ENCODE measurements around the gene HOOK2.

HOOK2 gene

DNA sequence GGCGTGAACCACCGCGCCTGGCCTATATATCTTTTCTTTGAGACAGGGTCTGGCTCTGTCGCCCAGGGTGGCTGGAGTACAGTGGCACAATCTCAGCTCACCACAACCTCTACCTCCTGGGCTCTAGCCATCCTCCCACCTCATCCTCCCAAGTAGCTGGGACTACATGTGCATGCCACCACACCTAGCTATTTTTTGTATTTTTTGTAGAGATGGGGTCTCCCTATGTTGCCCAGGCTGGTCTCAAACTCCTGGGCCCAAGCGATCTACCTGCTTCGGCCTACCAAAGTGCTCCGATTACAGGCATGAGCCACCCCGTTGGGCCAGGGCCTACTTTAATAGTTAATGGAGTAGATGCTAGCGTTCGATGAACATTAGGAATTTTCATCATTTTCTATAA, 55.1 kb downstream of the HOOK2 start:
- TF ChIP-seq BCL11A (tag by site-specific recombination; IDR thresholded peaks at IDR 0.05; ENCODE audit: low read depth) (no peak), SP2 (tag by site-specific recombination; IDR thresholded peaks at IDR 0.05) (no peak), SCRT2 (tag by site-specific recombination; IDR thresholded peaks at IDR 0.05) (no peak), ZNF121 (tag by site-specific recombination; IDR thresholded peaks at IDR 0.05) (peak; percentile 92), ZNF521 (tag by site-specific recombination; IDR thresholded peaks at IDR 0.05) (no peak), SP3 (tag by site-specific recombination; IDR thresholded peaks at IDR 0.05) (no peak), ZNF24 (tag by site-specific recombination; IDR thresholded peaks at IDR 0.05) (no peak)
- TF ChIP-seq, protein P1, sequence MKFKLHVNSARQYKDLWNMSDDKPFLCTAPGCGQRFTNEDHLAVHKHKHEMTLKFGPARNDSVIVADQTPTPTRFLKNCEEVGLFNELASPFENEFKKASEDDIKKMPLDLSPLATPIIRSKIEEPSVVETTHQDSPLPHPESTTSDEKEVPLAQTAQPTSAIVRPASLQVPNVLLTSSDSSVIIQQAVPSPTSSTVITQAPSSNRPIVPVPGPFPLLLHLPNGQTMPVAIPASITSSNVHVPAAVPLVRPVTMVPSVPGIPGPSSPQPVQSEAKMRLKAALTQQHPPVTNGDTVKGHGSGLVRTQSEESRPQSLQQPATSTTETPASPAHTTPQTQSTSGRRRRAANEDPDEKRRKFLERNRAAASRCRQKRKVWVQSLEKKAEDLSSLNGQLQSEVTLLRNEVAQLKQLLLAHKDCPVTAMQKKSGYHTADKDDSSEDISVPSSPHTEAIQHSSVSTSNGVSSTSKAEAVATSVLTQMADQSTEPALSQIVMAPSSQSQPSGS (tag by site-specific recombination; IDR thresholded peaks at IDR 0.05; ENCODE audit: low read depth) = no peak
- Histone ChIP-seq H3K9me3 (ENCODE audit: control insufficient read depth, insufficient read depth, low read depth, low read length) (no peaks in the 10 kb centered on the region), H3K4me1 (ENCODE audit: control insufficient read depth, insufficient read depth, low read length) (no peaks in the 10 kb centered on the region), H3K36me3 (ENCODE audit: control insufficient read depth in 2 of 2, insufficient read depth in 1 of 2, low read length in 2 of 2) (peaks cover 28 to 53% of the 10 kb centered on the region in 2 experiments), H3K4me3 (ENCODE audit: low read depth, low read length) (peak overlapping the region; percentile 79), H3K27ac (ENCODE audit: extremely low read depth, low read depth, low read length) (peak overlapping the region; percentile 97)
- ChIA-PET POLR2A (interaction anchor here (0.5 to 5.1 kb wide), 2 partner anchors 11 to 15 kb away, joined by 5 to 89 read pairs; partner anchors contain the start of genes GET3 and TRIR), CTCF (interaction anchor here (0.6 to 1.4 kb wide), 8 partner anchors 28 to 78 kb away, joined by 3 to 5 read pairs (median 4); no protein-coding TSS in a partner anchor)

- TF ChIP-seq, protein P2, sequence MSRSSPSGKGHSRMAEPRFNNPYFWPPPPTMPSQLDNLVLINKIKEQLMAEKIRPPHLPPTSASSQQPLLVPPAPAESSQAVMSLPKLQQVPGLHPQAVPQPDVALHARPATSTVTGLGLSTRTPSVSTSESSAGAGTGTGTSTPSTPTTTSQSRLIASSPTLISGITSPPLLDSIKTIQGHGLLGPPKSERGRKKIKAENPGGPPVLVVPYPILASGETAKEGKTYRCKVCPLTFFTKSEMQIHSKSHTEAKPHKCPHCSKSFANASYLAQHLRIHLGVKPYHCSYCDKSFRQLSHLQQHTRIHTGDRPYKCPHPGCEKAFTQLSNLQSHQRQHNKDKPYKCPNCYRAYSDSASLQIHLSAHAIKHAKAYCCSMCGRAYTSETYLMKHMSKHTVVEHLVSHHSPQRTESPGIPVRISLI (tag by site-specific recombination; IDR thresholded peaks at IDR 0.05) = no peak
- peak; percentile 93 for TF ChIP-seq ZNF121 (tag by site-specific recombination; IDR thresholded peaks at IDR 0.05)
- H3K36me3 ChIP-seq (ENCODE audit: control insufficient read depth in 2 of 2, insufficient read depth in 1 of 2, low read length in 2 of 2) = peaks cover 49 to 93% of the 10 kb centered on the region in 2 experiments
- H3K4me1 ChIP-seq (ENCODE audit: control insufficient read depth, insufficient read depth, low read length) = no peaks in the 10 kb centered on the region
- POLR2A ChIA-PET = no interaction called here
- CTCF ChIA-PET = interaction anchor here (0.8 to 3.4 kb wide), 7 partner anchors 18 to 84 kb away, joined by 3 to 15 read pairs (median 5); no protein-coding TSS in a partner anchor
- H3K4me3 ChIP-seq (ENCODE audit: low read depth, low read length) = no peak overlapping the region
- no peak overlapping the region for H3K27ac ChIP-seq (ENCODE audit: extremely low read depth, low read depth, low read length)
- H3K9me3 ChIP-seq (ENCODE audit: control insufficient read depth, insufficient read depth, low read depth, low read length) = no peaks in the 10 kb centered on the region
Measured at GRCh38 chr19:12715929-12716328, 59.4 kb downstream of the HOOK2 start.

GRCh38 chr19:12715102-12715501, 60.2 kb downstream of the HOOK2 start:
- H3K27ac ChIP-seq (ENCODE audit: extremely low read depth, low read depth, low read length) = no peak overlapping the region
- CTCF ChIA-PET = interaction anchor here (0.6 to 3.4 kb wide), 4 partner anchors 43 to 131 kb away, joined by 3 to 15 read pairs (median 4); no protein-coding TSS in a partner anchor
- no peaks in the 10 kb centered on the region for H3K9me3 ChIP-seq (ENCODE audit: control insufficient read depth, insufficient read depth, low read depth, low read length)
- H3K36me3 ChIP-seq (ENCODE audit: control insufficient read depth in 2 of 2, insufficient read depth in 1 of 2, low read length in 2 of 2) = peaks cover 53 to 94% of the 10 kb centered on the region in 2 experiments
- H3K4me3 ChIP-seq (ENCODE audit: low read depth, low read length) = no peak overlapping the region
- no peaks in the 10 kb centered on the region for H3K4me1 ChIP-seq (ENCODE audit: control insufficient read depth, insufficient read depth, low read length)
- POLR2A ChIA-PET = no interaction called here
- TF ChIP-seq, protein P3, sequence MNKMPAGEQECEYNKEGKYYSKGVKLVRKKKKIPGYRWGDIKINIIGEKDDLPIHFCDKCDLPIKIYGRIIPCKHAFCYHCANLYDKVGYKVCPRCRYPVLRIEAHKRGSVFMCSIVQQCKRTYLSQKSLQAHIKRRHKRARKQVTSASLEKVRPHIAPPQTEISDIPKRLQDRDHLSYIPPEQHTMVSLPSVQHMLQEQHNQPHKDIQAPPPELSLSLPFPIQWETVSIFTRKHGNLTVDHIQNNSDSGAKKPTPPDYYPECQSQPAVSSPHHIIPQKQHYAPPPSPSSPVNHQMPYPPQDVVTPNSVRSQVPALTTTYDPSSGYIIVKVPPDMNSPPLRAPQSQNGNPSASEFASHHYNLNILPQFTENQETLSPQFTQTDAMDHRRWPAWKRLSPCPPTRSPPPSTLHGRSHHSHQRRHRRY (tag by site-specific recombination; IDR thresholded peaks at IDR 0.05) = no peak
- TF ChIP-seq ZNF184 (tag by site-specific recombination; IDR thresholded peaks at IDR 0.05) = no peak
- TF ChIP-seq ZBTB1 (tag by site-specific recombination; IDR thresholded peaks at IDR 0.05) = no peak
- TF ChIP-seq, protein P4, sequence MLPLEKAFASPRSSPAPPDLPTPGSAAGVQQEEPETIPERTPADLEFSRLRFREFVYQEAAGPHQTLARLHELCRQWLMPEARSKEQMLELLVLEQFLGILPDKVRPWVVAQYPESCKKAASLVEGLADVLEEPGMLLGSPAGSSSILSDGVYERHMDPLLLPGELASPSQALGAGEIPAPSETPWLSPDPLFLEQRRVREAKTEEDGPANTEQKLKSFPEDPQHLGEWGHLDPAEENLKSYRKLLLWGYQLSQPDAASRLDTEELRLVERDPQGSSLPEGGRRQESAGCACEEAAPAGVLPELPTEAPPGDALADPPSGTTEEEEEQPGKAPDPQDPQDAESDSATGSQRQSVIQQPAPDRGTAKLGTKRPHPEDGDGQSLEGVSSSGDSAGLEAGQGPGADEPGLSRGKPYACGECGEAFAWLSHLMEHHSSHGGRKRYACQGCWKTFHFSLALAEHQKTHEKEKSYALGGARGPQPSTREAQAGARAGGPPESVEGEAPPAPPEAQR (tag by site-specific recombination; IDR thresholded peaks at IDR 0.05) = no peak
- no peak for TF ChIP-seq BCL11A (tag by site-specific recombination; IDR thresholded peaks at IDR 0.05; ENCODE audit: low read depth)

Measured in HEK293 (cell line).